Medulla oblongata (tissue), 1 donor: ENCODE measurements around the gene IL1RL2.

Experiments
- DNase-seq: peaks from one replicate; pipeline ENCODE4 v3.0.0-alpha.2; 2015; ENCODE audit errors: extremely low spot score

Gene IL1RL2

GRCh38 chr2:102186791-102187495 is at the start of gene IL1RL2:
Gene IL1RL2 (plus strand): TSS chr2:102187023. CDS start chr2:102187868, 845 bp downstream.
- DNase-seq, result no peak

- no peak for DNase-seq
These were observed 49.7 kb upstream of the IL1RL2 start for GRCh38 chr2:102137138-102137537.

DNA sequence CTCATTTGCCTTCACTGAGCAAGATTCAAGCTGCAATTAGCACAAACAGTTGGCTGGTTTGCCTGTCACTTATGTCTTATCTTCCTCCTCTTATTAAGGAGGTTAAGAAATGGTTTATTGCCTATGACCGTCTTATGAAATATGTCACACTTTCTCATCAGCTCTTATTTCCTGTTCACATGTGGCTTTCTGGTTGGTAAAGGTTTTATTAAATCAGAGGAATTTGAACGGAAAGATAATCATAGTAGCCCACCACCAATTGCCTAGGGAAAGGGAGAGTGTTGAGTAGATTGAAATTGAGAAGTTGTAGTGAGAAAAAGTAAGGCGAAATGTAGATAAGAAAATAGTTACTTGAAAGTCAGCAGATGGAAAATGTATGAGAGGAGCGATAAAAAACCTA is 48.5 kb upstream of the IL1RL2 start:
- DNase-seq, result no peak

- no peak for DNase-seq
These were observed 47.0 kb upstream of the IL1RL2 start for GRCh38 chr2:102139851-102140250.

GRCh38 chr2:102140377-102140776 is 46.4 kb upstream of the IL1RL2 start:
- DNase-seq, result no peak

DNA sequence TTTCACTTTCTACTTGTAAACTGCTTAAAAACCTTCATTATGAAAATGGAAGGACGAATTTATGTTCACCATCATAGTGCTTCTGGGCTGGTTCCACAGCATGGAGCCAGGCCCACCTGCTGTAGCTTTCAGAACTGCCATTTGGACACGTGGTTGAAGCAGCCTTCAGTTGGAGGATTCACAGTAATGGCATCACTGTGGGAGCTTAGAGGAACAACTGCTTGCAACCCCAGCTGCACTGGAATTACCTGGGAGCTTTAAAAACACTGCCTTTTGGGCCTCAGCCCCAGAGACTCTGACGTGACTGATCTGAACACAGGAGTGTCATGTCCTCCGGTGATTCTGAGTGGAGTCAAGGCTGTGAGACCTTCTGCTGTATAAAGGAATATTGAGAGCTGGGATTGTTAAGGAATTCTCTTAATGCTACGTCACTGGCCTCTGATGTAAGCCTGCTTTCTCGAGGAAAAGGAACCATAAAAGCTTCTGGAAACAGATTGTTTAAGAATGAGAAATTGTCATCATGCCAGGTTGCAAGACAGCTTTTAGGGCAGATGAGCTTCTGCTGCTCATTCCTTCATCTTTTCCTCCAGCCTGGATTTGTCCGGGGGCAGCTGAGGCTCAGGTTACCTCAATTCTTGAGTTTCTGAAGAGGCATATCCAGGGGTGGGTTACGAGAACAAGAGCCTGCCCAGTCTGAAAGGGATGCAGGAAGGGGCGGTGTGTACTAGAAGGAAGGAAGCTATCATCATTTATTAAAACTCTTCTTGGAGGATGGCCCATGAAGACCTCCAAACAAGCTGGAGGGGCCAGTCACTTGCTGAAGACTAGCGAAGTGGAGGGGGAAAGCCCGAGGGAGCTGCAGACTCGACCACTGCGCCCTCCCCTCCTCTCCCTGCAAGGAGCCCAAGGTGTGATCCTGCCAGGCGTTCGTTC is 45.5 kb upstream of the IL1RL2 start:
- DNase-seq, result no peak

DNA sequence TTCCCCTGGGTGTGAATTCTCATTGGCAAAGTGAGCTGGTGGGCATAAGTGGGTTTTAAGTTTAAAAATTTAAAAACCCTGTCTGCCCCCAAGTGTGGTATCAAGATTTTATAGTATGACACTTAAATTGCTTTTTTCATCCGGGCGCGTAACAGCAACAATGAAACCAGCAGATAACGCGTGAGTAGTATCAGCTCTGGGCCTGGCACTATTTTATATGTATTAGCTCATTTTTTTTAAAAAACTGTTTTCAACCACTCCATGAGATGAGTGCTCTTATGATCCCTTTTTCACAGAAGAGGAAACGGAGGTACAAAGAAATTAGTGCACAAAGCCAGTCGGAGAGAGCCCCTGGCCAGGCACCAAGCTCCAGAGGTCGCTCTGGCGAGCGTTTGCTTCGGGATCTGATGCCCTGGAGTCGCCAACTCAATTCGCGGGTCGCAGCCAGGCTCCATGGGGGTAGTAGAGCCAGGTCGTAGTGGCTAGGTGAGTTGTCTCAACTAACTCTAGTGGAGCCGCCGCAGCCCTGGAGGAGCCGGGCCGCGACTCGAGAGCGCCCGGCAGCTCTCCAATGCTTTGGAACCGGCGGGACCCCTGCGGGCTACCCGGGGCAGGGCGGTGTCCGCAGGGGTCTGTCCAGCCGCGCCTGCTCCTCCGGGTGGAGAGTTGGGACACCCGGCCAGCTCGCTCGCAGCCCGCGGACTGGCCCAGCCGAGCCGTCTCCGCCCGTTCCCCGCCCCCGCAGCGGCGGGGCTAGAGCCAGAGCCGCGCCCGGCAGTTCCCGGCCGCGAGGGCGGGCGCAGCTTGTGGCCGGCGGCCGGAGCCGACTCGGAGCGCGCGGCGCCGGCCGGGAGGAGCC is 44.6 kb upstream of the IL1RL2 start, which contains the start of gene IL1R1:
Gene IL1R1, plus strand, starts transcription at position 777 of the 859 bp plus-strand sequence. CDS start 14,979 bp downstream, outside the sequence.
- DNase-seq, result peak; percentile 43

DNA sequence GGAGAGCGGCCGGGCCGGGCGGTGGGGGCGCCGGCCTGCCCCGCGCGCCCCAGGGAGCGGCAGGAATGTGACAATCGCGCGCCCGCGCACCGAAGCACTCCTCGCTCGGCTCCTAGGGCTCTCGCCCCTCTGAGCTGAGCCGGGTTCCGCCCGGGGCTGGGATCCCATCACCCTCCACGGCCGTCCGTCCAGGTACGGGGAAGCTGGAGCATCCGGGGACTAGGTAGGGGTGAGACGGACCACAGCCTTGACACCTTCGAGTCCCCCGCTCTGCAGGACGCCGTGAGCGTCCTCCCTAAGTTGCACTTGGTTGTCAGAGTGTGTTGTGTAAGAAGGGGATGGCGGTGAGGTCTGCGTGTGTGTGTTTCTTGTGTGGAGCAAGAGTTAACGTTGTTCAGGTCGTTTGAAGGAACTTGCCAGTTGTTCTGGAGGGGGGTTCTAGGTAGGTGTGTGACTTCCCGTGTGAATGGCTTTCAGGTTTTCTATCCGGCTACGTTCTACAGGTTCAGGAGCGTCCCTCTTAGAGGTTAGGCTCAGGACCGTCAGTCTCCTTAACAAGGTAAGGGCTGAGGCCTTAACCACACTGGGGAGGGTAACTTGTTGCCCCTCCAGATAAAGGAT is 43.9 kb upstream of the IL1RL2 start:
- no peak for DNase-seq

DNA sequence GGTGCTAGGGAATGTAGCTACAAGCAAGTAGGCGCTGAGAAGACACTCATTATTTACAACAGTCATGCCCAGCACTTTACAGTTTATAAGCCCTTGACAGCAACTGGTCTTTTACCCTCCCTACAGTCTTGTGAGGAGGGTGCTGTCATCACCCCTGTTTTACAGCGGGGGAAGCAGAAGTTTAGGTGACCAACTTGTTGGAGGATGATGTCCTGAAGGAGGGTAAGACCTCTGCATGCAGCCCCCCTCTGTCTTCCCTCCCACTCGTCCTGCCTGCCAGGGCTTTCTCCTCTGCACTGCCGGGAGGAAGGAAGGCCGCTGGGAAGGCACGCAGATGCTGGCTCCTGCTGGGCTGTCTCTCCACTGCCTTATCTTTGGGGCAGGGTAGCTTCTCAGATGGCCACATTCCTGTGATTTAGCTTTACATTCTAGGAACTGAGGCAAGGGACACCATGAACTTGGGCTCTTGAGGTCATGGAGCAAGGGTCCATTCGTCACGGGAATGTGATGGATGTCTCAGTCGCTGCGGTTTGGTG is 43.3 kb upstream of the IL1RL2 start:
- DNase-seq, result no peak

DNA sequence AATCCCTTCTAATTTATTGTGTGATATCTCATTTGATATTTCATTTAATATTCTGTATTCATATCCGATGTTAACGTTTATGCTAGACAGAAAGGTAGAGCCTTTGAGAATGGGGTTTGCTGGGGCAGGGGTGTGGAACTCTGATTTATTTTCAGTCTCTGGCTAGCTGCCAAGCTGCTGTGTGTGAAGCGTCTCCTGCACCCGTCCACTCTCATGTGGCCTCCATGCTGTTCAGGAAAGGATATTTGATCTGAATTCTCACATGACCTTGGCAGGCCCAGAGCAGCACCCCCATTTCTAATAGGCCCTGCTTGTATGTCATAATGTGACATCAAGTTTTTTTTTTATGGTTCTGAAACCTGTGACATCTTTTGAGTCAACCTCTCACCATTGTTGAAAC is 42.7 kb upstream of the IL1RL2 start:
- no peak for DNase-seq

DNA sequence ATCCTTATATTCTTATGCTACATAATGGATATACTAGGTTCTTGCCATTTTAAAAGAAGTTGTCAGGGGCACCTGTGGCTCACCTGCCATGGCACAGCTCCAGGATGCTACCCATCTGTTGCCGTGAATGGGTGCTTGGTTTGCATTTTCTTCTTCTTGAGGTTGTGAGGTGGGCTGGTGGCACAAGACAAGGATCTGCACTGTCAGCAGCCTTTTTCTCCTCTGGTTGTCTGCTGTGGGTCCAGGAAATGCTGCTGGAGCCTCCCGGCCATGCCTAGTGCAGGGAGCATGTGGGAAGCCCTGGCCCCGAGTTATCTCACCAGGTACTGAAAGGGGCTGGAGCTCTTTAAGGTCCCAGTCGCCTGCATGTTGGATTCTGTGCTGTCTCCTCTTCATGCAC is 41.7 kb upstream of the IL1RL2 start:
- no peak for DNase-seq

DNA sequence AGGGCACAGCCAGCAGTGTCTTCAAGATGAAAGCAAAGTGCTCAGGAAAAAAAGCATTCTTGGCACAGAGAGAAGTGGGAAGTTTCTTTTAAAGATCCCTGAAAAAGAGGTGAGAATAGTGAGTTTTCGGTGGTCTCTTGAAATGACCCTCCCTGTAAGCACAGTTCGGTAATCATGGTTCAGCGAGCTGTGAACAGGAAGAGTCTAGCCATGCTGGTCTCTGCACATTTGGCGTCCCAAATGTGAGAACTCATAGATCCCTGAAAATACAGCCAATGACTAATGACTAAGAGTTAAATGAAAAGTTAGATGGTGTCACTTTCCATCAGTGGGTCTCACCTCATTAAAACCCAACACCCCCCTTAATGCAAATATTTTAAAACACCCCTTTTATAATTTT is 40.9 kb upstream of the IL1RL2 start:
- no peak for DNase-seq

GRCh38 chr2:102147935-102148334 is 38.9 kb upstream of the IL1RL2 start:
- DNase-seq, result no peak

- DNase-seq, result no peak
These were observed 37.6 kb upstream of the IL1RL2 start for GRCh38 chr2:102149243-102149642.

DNA sequence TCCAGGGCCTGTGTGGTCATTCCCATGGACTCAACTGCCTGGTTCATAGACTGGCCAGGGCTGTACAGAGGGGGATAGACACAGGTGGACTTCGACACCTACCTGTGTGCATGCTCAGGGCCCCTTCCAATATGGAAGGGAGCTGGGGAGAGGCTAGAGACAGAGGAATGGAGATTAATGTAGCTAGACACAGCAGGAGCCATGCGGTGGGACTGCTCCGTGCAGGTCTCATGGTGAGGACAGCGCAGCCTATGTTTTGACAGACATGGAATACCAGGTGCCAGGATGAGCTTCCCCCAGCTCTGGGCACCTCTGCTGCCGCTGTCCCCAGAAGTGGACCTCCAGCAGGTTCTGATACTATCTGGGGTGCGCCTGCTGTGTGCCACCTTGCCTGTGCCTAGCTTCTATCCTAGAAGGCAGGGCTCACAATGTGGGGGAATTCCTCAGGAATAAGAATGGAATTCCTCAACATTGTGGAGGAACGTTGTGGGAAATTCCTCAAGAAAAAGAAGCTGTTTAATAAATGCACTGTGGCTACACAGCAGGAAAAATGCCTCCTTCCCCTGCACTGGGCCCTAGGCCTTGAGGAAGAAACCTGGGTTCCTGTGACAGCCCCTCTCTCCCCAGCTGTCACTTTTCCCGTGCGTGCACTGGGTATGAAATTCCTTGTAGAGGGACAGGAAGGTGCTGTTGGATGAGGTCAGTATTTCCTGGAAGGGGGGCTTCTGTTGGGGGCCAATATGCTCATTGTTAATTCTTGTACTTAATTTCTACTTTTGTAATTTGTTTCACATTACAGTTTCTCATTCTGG is 37.0 kb upstream of the IL1RL2 start:
- no peak for DNase-seq

DNA sequence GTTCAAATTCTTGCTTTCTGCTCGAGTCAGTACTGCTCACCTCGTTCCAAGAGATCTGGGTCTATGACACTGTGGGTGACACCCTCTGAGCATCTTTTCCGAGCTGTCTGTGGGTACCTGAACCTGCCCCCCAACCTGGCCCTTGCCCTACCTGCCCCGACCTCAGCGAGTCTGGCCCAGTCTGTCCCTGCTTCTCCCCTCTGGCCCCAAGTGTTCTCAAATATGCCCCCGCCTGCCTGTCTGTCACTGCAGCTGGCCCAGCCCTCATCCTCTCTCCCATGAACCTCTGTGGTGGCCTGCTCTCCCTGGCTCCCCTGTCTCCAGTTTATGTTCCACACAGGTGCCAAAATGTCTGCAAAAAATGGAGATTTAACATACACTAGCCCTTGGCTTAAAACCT is 32.5 kb upstream of the IL1RL2 start:
- no peak for DNase-seq

- no peak for DNase-seq
These were observed 31.7 kb upstream of the IL1RL2 start for GRCh38 chr2:102154946-102155702.

GRCh38 chr2:102155703-102156515 is 30.9 kb upstream of the IL1RL2 start:
- no peak for DNase-seq
